Nephron (organoid): Measurements from ENCODE around the gene NDUFS6.
A peak's percentile ranks its signal among the peaks of the same experiment; 100 is the strongest.

Experiments
- H3K27ac Mint-ChIP-seq, 3 experiments: 2 replicates each; pipeline ENCODE4 v1.8.0; 2020; ENCODE audit warnings: mixed read lengths in 3 of 3, mild to moderate bottlenecking in 2 of 3, moderate library complexity in 1 of 3
- H3K27me3 Mint-ChIP-seq: 2 replicates; pipeline ENCODE4 v1.8.0; 2021; ENCODE audit warnings: low read depth, mild to moderate bottlenecking, moderate library complexity, mixed read lengths
- H3K36me3 Mint-ChIP-seq: 2 replicates; pipeline ENCODE4 v1.8.0; 2020; ENCODE audit warnings: low read depth, mixed read lengths
- H3K4me1 Mint-ChIP-seq: 2 replicates; pipeline ENCODE4 v1.8.0; 2020; ENCODE audit warnings: mixed read lengths
- H3K4me3 Mint-ChIP-seq, 3 experiments: 2 replicates each; pipeline ENCODE4 v1.8.0; 2020; ENCODE audit warnings: mild to moderate bottlenecking in 3 of 3, mixed read lengths in 3 of 3, moderate library complexity in 2 of 3
- H3K9me3 Mint-ChIP-seq: 2 replicates; pipeline ENCODE4 v1.8.0; 2020; ENCODE audit warnings: mixed read lengths
- CTCF ChIP-seq, 3 experiments: fragments of 200-600 bp; sonication (generic); IDR thresholded peaks; one replicate each; pipeline ENCODE4 v1.5.0; 2021; ENCODE audit warnings: antibody characterized with exemption in 3 of 3; ENCODE audit not compliant: unreplicated experiment in 3 of 3

Gene NDUFS6

GRCh38 chr5:1799602-1800471 lies 1.4 kb upstream of the NDUFS6 start, which contains the start of gene MRPL36:
Gene MRPL36 (minus strand): TSS chr5:1799837. CDS start chr5:1798935, 902 bp downstream.
- peaks cover 41% of the 10 kb centered on the region for H3K4me1 Mint-ChIP-seq
- H3K27ac Mint-ChIP-seq = peak within 1 kb of the TSS; percentile 95 to 100 (median 100)
- H3K4me3 Mint-ChIP-seq = peak within 1 kb of the TSS; percentile 99 to 100 (median 99)
- peaks cover 41% of the 10 kb centered on the region for H3K36me3 Mint-ChIP-seq
- no peaks in the 10 kb centered on the region for H3K9me3 Mint-ChIP-seq
- TF ChIP-seq CTCF (IDR thresholded peaks at IDR 0.05; ENCODE audit: unreplicated experiment in 3 of 3) = no peak
- H3K27me3 Mint-ChIP-seq = peaks cover 3% of the 10 kb centered on the region

GRCh38 chr5:1800472-1801221 lies 560 bp upstream of the NDUFS6 start:
- TF ChIP-seq CTCF (IDR thresholded peaks at IDR 0.05; ENCODE audit: unreplicated experiment in 3 of 3) = no peak
- Mint-ChIP-seq H3K4me1 (peaks cover 34% of the 10 kb centered on the region), H3K9me3 (no peaks in the 10 kb centered on the region), H3K27ac (peak overlapping the region; percentile 95 to 100 (median 100)), H3K4me3 (peak overlapping the region; percentile 99 to 100 (median 99)), H3K36me3 (peaks cover 48% of the 10 kb centered on the region), H3K27me3 (no peaks in the 10 kb centered on the region)

GRCh38 chr5:1801967-1802295 lies 724 bp downstream of the NDUFS6 start:
- no peaks in the 10 kb centered on the region for H3K27me3 Mint-ChIP-seq
- H3K4me3 Mint-ChIP-seq = peak overlapping the region; percentile 99 to 100 (median 99)
- no peaks in the 10 kb centered on the region for H3K9me3 Mint-ChIP-seq
- peaks cover 51% of the 10 kb centered on the region for H3K36me3 Mint-ChIP-seq
- H3K27ac Mint-ChIP-seq = peak overlapping the region; percentile 23 to 79 (median 72)
- TF ChIP-seq CTCF (IDR thresholded peaks at IDR 0.05; ENCODE audit: unreplicated experiment in 3 of 3) = no peak
- H3K4me1 Mint-ChIP-seq = peaks cover 34% of the 10 kb centered on the region

GRCh38 chr5:1803192-1803591 lies 2.0 kb downstream of the NDUFS6 start:
- TF ChIP-seq CTCF (IDR thresholded peaks at IDR 0.05; ENCODE audit: unreplicated experiment in 3 of 3) = no peak
- Mint-ChIP-seq H3K9me3 (no peaks in the 10 kb centered on the region), H3K36me3 (peaks cover 54% of the 10 kb centered on the region), H3K4me3 (peak overlapping the region; percentile 99 to 100 (median 99)), H3K27me3 (no peaks in the 10 kb centered on the region), H3K4me1 (peaks cover 34% of the 10 kb centered on the region), H3K27ac (peak overlapping the region in 2 of 3 experiments; percentile 34 to 52)

- Mint-ChIP-seq H3K4me1 (peaks cover 25% of the 10 kb centered on the region), H3K9me3 (no peaks in the 10 kb centered on the region), H3K36me3 (peaks cover 60% of the 10 kb centered on the region), H3K4me3 (peak overlapping the region; percentile 44 to 100 (median 99)), H3K27ac (no peak overlapping the region), H3K27me3 (no peaks in the 10 kb centered on the region)
- TF ChIP-seq CTCF (IDR thresholded peaks at IDR 0.05; ENCODE audit: unreplicated experiment in 3 of 3) = no peak
These were observed 2.9 kb downstream of the NDUFS6 start for GRCh38 chr5:1804001-1804690.
